Renal cortex interstitium (tissue), 11 donors: Measurements from ENCODE around the gene ALPL. TPM values are rescaled to one million over a fixed set of nuclear protein-coding genes. Genes with fewer than 3 reads are reported as not detected.
A peak's percentile ranks its signal among the peaks of the same experiment; 100 is the strongest.

ENCODE experiments used
- DNase-seq, 11 donors: peaks; one replicate each; pipeline ENCODE4 v3.0.0-alpha.2; 2013; ENCODE audit warnings: low read depth in 9 of 11, low spot score in 4 of 11; ENCODE audit errors: extremely low read depth in 1 of 11
- polyA plus RNA-seq, 3 donors: library from polyadenylated mRNA; unstranded; fragments of 120-200 nt; gene quantifications; one replicate each; pipeline ENCODE4 v1.2.1, GENCODE V29; 2013; ENCODE audit not compliant: insufficient read length in 3 of 3

ALPL gene
- polyA plus RNA-seq, 3 donors = 36.5 to 47.9 (median 41.4) TPM

DNA sequence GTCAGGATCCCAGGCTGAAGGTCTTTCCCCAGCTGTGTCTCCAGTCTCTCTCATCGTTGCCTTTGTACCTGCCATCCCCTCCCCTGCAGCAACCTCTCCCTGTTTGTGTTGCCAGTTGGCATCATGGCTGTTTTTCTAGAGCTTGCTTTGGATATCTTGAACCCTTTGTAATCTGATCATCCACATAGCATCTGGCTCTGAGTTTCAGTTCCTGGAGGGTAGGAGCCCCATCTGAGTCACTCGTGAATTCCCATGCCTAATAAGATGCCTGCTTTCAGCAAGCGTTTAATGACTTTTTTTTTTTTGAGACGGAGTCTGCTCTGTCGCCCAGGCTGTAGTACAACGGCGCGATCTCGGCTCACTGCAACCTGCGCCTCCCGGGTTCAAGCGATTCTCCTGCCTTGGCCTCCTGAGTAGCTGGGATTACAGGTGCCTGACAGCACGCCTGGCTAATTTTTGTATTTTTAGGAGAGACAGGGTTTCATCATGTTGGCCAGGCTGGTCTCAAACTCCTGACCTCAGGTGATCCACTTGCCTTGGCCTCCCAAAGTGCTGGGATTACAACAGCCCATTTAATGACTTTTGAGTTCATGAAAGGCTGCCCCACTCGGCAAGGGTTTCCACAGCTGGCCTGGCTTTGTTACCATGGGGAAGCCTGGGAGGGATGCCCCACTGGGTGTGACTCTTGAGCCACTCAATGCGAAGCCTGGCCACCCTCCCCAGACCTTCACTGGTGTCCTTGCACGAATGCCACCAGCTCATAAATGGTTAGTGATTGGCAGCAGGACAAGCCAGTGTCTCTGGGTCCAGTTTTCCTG lies 11.9 kb downstream of the ALPL start:
- no peak for DNase-seq

- DNase-seq = no peak
These were observed 12.5 kb downstream of the ALPL start for GRCh38 chr1:21521717-21522060.

- no peak for DNase-seq
These were observed 13.4 kb downstream of the ALPL start for GRCh38 chr1:21522525-21523038.

DNA sequence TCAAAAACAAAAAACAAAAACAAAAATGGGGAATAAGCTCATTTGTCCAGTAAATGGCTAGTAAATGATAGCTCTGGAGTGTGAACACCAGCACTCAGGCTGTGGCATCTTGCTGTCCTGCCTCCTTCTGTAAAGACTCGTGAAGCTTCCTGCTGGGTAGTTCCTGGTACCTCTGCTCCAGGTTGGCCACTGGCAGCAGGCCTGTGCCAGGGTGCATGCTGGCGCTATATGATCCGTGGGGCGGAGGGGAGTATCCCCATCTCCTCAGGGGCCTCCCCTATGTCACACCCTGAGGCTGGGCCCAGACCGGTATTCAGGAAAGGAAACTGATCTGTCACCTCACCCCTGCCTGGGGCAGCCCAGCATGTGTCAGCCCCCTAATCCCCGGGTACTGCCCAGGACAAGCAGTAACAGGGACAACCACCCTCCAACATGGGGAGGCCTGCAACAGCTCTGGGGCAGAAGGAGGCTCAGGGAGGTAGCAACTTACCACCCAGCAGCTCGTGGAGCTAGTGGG lies 14.1 kb downstream of the ALPL start:
- no peak for DNase-seq

DNA sequence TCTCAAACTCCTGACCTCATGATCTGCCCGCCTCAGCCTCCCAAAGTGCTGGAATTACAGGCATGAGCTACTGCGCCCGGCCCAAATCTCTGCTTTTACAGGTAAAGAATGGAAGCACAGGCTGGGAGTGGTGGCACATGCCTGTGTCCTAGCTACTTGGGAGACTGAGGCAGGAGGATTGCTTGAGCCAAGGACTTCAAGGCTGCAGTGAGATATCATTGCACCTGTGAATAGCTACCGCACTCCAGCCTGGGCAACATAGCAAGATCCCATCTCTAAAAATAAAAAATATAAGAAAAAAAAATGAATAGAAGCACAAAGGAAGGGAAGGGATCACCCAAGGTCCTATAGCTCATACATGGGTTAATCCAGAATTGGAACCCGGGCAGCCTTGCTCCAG lies 15.0 kb downstream of the ALPL start:
- no peak for DNase-seq

GRCh38 chr1:21524686-21525339 lies 15.6 kb downstream of the ALPL start:
- DNase-seq = no peak

GRCh38 chr1:21525340-21525717 lies 16.1 kb downstream of the ALPL start:
- no peak for DNase-seq

GRCh38 chr1:21526441-21526840 lies 17.2 kb downstream of the ALPL start:
- no peak for DNase-seq

- DNase-seq = no peak
These were observed 21.3 kb downstream of the ALPL start for GRCh38 chr1:21530368-21531016.

- no peak for DNase-seq
These were observed 22.0 kb downstream of the ALPL start for GRCh38 chr1:21531241-21531640.

GRCh38 chr1:21532496-21532895 lies 23.3 kb downstream of the ALPL start:
- no peak for DNase-seq

DNA sequence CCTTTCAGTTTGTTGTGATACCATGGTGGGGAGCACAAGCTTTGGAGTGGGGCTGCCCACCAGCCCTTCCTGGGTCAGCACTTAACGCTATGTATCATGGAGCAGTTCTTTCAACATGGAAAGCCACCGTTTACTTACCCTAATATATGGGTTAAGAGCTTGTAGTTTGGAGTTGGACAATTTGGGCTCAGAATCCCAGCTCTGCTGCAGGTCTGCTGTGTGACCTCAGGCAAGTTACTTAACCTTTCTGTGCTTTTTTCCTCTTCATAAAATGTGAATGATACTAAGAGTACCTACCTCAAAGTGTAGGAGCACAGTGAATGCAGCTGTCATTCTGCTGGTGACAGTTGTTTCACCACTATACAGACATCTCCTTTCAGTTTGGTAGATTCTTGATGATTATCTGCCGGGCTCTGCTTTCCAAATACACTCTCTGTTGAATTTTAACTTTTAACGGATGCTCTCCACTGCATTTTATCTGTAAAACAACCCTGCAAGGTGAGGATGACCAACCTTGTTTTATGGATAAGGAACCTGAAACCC lies 23.8 kb downstream of the ALPL start:
- no peak for DNase-seq

DNA sequence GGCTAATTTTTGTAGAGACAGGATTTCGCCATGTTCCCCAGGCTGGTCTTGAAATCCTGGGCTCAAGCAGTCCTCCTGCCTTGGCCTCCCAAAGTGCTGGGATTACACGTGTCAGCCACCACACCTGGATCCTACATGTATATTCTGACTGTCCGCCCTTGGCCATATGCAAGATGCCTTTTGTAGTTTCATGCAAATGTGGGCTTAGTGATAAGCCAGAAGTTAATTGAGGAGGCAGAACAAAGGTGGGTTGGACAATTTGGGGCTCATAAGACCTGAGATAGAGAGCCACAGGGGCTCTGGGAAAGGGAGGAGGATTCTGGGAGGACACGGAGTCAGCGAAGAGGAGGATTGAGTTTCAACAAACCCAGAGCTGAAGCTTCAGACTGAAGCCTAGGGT lies 24.9 kb downstream of the ALPL start:
- DNase-seq = no peak

- peak in 1 of 11 donors; percentile 42 for DNase-seq
These were observed 25.6 kb downstream of the ALPL start for GRCh38 chr1:21534674-21535378.

DNA sequence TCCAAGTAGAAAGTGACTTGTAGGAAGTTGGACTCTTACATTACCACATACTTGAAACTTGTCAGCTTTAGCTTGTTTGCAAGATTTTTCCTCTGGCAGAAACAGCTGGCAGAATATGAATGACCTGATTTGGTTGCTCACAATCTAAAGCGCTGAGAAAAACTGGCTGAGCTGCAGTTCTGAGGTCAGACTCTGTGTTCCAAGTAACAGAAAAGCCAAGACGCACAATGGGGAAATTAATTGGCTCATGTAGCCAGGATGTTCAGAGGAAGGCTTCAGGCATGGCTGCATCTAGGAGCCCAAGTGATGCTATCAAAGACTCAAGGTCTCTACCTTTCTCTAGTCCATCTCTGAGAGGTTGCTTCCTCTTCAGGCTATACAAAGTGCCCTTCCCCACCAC lies 27.0 kb downstream of the ALPL start:
- DNase-seq = no peak

DNA sequence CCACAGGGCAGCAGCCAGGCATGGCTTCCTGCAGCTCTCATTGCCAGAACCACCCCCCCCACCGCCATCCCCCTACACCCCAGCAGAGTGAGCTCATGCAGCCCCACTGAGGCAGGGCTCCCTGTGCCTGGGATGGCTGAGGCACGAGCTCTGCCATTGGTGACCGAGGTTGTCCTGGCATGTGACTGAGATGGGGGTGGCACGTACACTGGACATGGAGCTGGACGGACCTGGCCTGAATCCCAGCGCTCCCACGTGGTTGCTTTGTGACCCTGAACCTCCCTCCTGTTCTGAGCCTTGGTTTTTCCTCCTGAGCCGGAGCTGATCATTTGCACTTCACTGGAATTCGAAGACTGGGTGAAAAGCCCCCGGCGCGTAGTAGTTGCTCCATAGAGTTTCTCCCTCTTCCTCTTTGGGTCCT lies 28.3 kb downstream of the ALPL start:
- DNase-seq = peak in 1 of 11 donors; percentile 48

DNA sequence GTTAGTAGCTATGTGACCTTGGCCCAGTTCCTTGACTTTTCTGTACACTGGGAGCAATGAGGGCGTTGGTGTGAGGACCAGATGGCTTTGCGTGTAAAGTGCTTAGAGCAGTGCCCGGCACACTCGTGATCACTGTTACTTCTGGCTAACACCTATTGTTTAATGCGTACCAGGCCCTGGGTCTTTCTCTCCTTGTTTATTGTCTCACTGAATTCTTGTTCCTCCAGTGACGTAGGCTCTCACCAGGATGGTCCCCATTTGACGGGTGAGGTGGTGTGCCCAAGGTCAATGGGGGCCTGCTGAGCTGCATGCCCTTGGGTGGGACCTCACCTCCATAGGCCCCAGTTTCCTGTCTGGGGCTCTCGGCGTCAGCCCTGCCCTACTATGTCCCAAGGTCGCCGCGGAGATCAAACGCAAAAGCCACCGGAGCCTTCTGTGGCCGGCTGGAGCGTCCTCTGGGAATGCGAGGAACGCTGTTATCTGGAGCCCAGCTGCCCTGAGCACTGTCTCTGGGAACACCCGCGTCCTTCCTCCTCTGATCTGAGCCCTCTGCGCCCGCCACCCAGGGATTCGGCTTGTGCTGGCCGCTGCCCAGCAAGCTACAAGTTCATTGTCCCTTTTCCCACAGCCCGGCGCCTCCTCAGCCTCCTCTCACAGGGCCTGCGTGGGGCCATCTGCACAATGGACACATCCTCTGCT lies 28.9 kb downstream of the ALPL start:
- no peak for DNase-seq

GRCh38 chr1:21539933-21540332 lies 30.7 kb downstream of the ALPL start:
- no peak for DNase-seq
